Activated T-cell treated with anti-CD3 and anti-CD28 coated beads, Interleukin-2, amount 50 U/mL, for 24 hours (primary cell): ENCODE data around the gene ARHGAP26.

Experiments used
- DNase-seq: peaks from one replicate; pipeline ENCODE4 v3.0.0-alpha.2; 2020
- H3K27ac Mint-ChIP-seq: 2 replicates; pipeline ENCODE4 v1.8.0; 2020; ENCODE audit warnings: mild to moderate bottlenecking, mixed read lengths
- H3K27me3 Mint-ChIP-seq: 2 replicates; pipeline ENCODE4 v1.8.0; 2020; ENCODE audit warnings: mixed read lengths
- H3K36me3 Mint-ChIP-seq: 2 replicates; pipeline ENCODE4 v1.8.0; 2020; ENCODE audit warnings: low read depth, mixed read lengths
- H3K4me1 Mint-ChIP-seq: 2 replicates; pipeline ENCODE4 v1.8.0; 2020; ENCODE audit warnings: low read depth, mixed read lengths
- H3K4me3 Mint-ChIP-seq: 2 replicates; pipeline ENCODE4 v1.8.0; 2020; ENCODE audit warnings: mild to moderate bottlenecking, moderate library complexity, mixed read lengths
- H3K9me3 Mint-ChIP-seq: 2 replicates; pipeline ENCODE4 v1.8.0; 2020; ENCODE audit warnings: mixed read lengths

Gene ARHGAP26

GRCh38 chr5:143249851-143250250, 479.7 kb downstream of the ARHGAP26 start:
- Mint-ChIP-seq H3K27ac (no peak overlapping the region), H3K36me3 (no peaks in the 10 kb centered on the region), H3K4me3 (no peak overlapping the region), H3K9me3 (no peaks in the 10 kb centered on the region), H3K4me1 (no peaks in the 10 kb centered on the region), H3K27me3 (no peaks in the 10 kb centered on the region)
- no peak for DNase-seq

GRCh38 chr5:143251190-143251589, 481.0 kb downstream of the ARHGAP26 start:
- H3K36me3 Mint-ChIP-seq: no peaks in the 10 kb centered on the region
- H3K27ac Mint-ChIP-seq: no peak overlapping the region
- no peaks in the 10 kb centered on the region for H3K4me1 Mint-ChIP-seq
- H3K27me3 Mint-ChIP-seq: no peaks in the 10 kb centered on the region
- no peaks in the 10 kb centered on the region for H3K9me3 Mint-ChIP-seq
- no peak overlapping the region for H3K4me3 Mint-ChIP-seq
- DNase-seq: no peak

- Mint-ChIP-seq H3K4me3 (no peak overlapping the region), H3K27ac (no peak overlapping the region), H3K4me1 (no peaks in the 10 kb centered on the region), H3K9me3 (no peaks in the 10 kb centered on the region), H3K27me3 (no peaks in the 10 kb centered on the region), H3K36me3 (no peaks in the 10 kb centered on the region)
- no peak for DNase-seq
Measured at GRCh38 chr5:143251946-143252345, 481.8 kb downstream of the ARHGAP26 start.

GRCh38 chr5:143254819-143255218, 484.6 kb downstream of the ARHGAP26 start:
- Mint-ChIP-seq H3K9me3 (no peaks in the 10 kb centered on the region), H3K4me1 (no peaks in the 10 kb centered on the region), H3K36me3 (no peaks in the 10 kb centered on the region), H3K4me3 (no peak overlapping the region), H3K27ac (no peak overlapping the region), H3K27me3 (no peaks in the 10 kb centered on the region)
- DNase-seq: no peak

GRCh38 chr5:143258559-143259253, 488.5 kb downstream of the ARHGAP26 start:
- Mint-ChIP-seq H3K4me1 (peaks cover 22% of the 10 kb centered on the region), H3K4me3 (no peak overlapping the region), H3K27ac (no peak overlapping the region), H3K27me3 (no peaks in the 10 kb centered on the region), H3K36me3 (no peaks in the 10 kb centered on the region), H3K9me3 (no peaks in the 10 kb centered on the region)
- DNase-seq: no peak

GRCh38 chr5:143259254-143259605, 489.1 kb downstream of the ARHGAP26 start:
- no peak for DNase-seq
- Mint-ChIP-seq H3K27me3 (no peaks in the 10 kb centered on the region), H3K36me3 (no peaks in the 10 kb centered on the region), H3K4me3 (no peak overlapping the region), H3K27ac (no peak overlapping the region), H3K4me1 (peaks cover 22% of the 10 kb centered on the region), H3K9me3 (no peaks in the 10 kb centered on the region)

- Mint-ChIP-seq H3K4me1 (peaks cover 22% of the 10 kb centered on the region), H3K36me3 (peaks cover 2% of the 10 kb centered on the region), H3K27me3 (no peaks in the 10 kb centered on the region), H3K4me3 (no peak overlapping the region), H3K9me3 (peaks cover 7% of the 10 kb centered on the region), H3K27ac (peak overlapping the region; percentile 52)
- no peak for DNase-seq
Measured at GRCh38 chr5:143261748-143262392, 491.7 kb downstream of the ARHGAP26 start.

GRCh38 chr5:143262393-143263174, 492.4 kb downstream of the ARHGAP26 start:
- peaks cover 2% of the 10 kb centered on the region for H3K36me3 Mint-ChIP-seq

GRCh38 chr5:143263272-143263810, 493.2 kb downstream of the ARHGAP26 start:
- no peak overlapping the region for H3K4me3 Mint-ChIP-seq
- peaks cover 2% of the 10 kb centered on the region for H3K36me3 Mint-ChIP-seq
- peaks cover 21% of the 10 kb centered on the region for H3K9me3 Mint-ChIP-seq
- H3K27me3 Mint-ChIP-seq: no peaks in the 10 kb centered on the region
- no peak for DNase-seq
- no peak overlapping the region for H3K27ac Mint-ChIP-seq
- H3K4me1 Mint-ChIP-seq: peaks cover 22% of the 10 kb centered on the region

More at GRCh38 chr5:143262393-143263174, 492.4 kb downstream of the ARHGAP26 start:
- Mint-ChIP-seq H3K4me3 (no peak overlapping the region), H3K4me1 (peaks cover 22% of the 10 kb centered on the region), H3K27me3 (no peaks in the 10 kb centered on the region), H3K9me3 (peaks cover 14% of the 10 kb centered on the region), H3K27ac (peak overlapping the region; percentile 52)
- no peak for DNase-seq

- no peak for DNase-seq
- H3K9me3 Mint-ChIP-seq: peaks cover 27% of the 10 kb centered on the region
- H3K36me3 Mint-ChIP-seq: peaks cover 2% of the 10 kb centered on the region
- H3K27me3 Mint-ChIP-seq: no peaks in the 10 kb centered on the region
- H3K27ac Mint-ChIP-seq: no peak overlapping the region
- H3K4me1 Mint-ChIP-seq: peaks cover 22% of the 10 kb centered on the region
- H3K4me3 Mint-ChIP-seq: no peak overlapping the region
Measured at GRCh38 chr5:143265995-143266394, 495.8 kb downstream of the ARHGAP26 start.

- Mint-ChIP-seq H3K36me3 (peaks cover 2% of the 10 kb centered on the region), H3K9me3 (peaks cover 27% of the 10 kb centered on the region)
Measured at GRCh38 chr5:143267186-143267585, 497.0 kb downstream of the ARHGAP26 start.

GRCh38 chr5:143268388-143268787, 498.2 kb downstream of the ARHGAP26 start:
- Mint-ChIP-seq H3K36me3 (peaks cover 2% of the 10 kb centered on the region), H3K27ac (no peak overlapping the region), H3K4me1 (peaks cover 3% of the 10 kb centered on the region), H3K27me3 (no peaks in the 10 kb centered on the region), H3K9me3 (peaks cover 31% of the 10 kb centered on the region), H3K4me3 (no peak overlapping the region)
- DNase-seq: no peak

More at GRCh38 chr5:143267186-143267585, 497.0 kb downstream of the ARHGAP26 start:
- Mint-ChIP-seq H3K27ac (no peak overlapping the region), H3K4me3 (no peak overlapping the region), H3K27me3 (no peaks in the 10 kb centered on the region), H3K4me1 (peaks cover 10% of the 10 kb centered on the region)
- no peak for DNase-seq

- H3K9me3 Mint-ChIP-seq: peaks cover 26% of the 10 kb centered on the region
- H3K4me1 Mint-ChIP-seq: peaks cover 5% of the 10 kb centered on the region
- no peaks in the 10 kb centered on the region for H3K27me3 Mint-ChIP-seq
- H3K36me3 Mint-ChIP-seq: peaks cover 9% of the 10 kb centered on the region
- no peak overlapping the region for H3K4me3 Mint-ChIP-seq
- H3K27ac Mint-ChIP-seq: no peak overlapping the region
- DNase-seq: no peak
Measured at GRCh38 chr5:143271431-143271830, 501.3 kb downstream of the ARHGAP26 start.

GRCh38 chr5:143274952-143275351, 504.8 kb downstream of the ARHGAP26 start:
- peaks cover 37% of the 10 kb centered on the region for H3K36me3 Mint-ChIP-seq
- no peak for DNase-seq
- H3K4me3 Mint-ChIP-seq: no peak overlapping the region
- peaks cover 7% of the 10 kb centered on the region for H3K4me1 Mint-ChIP-seq
- H3K27me3 Mint-ChIP-seq: no peaks in the 10 kb centered on the region
- peaks cover 4% of the 10 kb centered on the region for H3K9me3 Mint-ChIP-seq
- H3K27ac Mint-ChIP-seq: no peak overlapping the region
